ENCODE measurements around the gene MREG.
"Not testable (repeated sequence)": the region's sequence is repeated elsewhere in the genome, so short reads cannot be mapped to it uniquely, and the experiment has no call there.

Gene MREG

DNA sequence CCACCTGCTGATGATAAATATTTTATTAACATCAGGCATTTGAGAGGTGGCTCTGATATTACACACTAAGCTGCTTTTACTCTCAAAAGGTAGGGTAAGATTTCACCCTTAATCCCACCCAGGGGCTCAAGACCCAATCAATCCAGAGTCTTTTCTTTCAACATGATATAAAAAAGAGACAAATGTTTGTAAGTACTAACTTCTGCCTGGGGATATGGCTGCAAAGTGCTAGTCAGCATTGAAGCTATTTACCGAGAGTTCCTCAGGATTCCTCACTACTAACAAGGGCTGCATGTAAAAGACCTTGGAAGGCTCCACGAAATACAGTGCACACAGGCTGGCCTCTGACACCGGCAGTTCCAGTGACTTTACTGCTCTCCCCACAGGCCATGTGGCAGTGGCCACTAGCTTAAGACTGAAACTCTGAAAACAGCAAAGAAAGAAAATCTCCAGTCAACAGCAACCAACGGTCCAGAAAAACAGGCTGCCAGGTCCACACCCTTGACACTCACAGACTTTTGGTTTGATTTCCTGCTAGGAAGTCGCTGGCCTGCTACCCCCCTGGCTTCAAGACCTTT is 11.2 kb downstream of the MREG start:
- Histone ChIP-seq H3K4me3 (ENCODE audit: insufficient read length, low read depth) (no peak overlapping the region), H3K36me3 (ENCODE audit: insufficient read depth, insufficient read length, low read length) (peaks cover 10% of the 10 kb centered on the region), H3K9me3 (ENCODE audit: insufficient read depth, low read length) (no peaks in the 10 kb centered on the region), H3K27me3 (ENCODE audit: insufficient read depth, insufficient read length) (no peaks in the 10 kb centered on the region), H3K9ac (ENCODE audit: insufficient read length, low read depth) (no peak overlapping the region), H3K4me1 (ENCODE audit: insufficient read depth, insufficient read length) (peaks cover 8% of the 10 kb centered on the region)
- TF ChIP-seq ZNF274 (IDR thresholded peaks at IDR 0.05; ENCODE audit: low read depth, low read length) (no peak), SUZ12 (IDR thresholded peaks at IDR 0.05; ENCODE audit: extremely low read depth, insufficient read depth, insufficient read length) (no peak), YY1 (IDR thresholded peaks at IDR 0.05; ENCODE audit: insufficient read depth, insufficient read length) (no peak)
- no peak for DNase-seq (ENCODE audit: low read depth, low spot score)

DNA sequence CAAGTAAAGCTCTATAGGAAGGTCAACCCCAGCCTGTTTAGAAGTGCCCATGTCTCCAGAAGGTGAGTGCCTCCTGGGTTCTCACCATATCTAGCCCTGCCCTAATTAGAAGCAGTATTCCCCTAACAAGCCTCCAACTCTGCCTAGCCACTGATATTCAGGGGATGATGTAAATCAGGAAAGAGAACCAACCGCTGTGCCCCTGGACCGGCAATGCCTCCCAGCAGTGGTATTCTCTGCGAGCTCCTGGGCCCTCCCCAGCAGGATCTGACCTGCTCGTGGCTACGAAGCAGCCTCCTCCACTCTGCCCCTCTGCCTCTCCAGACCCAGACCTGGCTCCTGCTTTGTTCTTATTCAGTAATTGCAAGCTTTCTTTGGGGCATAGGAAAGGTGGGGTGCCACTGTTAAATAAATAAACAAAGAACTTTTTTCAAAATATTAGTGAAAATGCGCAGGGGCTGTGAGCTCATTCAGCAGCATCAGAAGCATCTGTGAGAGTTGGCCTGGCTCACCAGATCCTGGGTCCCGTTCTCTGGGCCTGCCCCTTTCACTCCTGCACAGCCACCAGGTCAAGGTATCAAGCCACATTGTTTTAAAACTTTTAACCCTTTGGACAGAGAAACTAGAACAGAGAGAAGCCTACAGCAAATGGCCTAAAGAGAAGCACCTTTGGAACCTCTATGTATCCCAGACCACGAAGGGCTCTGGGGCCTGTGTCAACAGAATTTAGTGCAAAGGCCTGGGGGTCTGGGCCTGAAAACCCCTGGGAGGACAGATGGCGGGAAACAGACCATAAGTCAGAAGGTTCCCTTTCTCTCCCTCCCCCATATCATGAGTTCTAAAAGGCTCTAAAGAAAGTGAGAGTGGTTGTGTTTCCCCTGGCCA is 11.9 kb downstream of the MREG start:
- DNase-seq (ENCODE audit: low read depth, low spot score) = no peak
- peaks cover 10% of the 10 kb centered on the region for H3K36me3 ChIP-seq (ENCODE audit: insufficient read depth, insufficient read length, low read length)
- TF ChIP-seq SUZ12 (IDR thresholded peaks at IDR 0.05; ENCODE audit: extremely low read depth, insufficient read depth, insufficient read length) (no peak), ZNF274 (IDR thresholded peaks at IDR 0.05; ENCODE audit: low read depth, low read length) (no peak), YY1 (IDR thresholded peaks at IDR 0.05; ENCODE audit: insufficient read depth, insufficient read length) (no peak)
- peaks cover 8% of the 10 kb centered on the region for H3K4me1 ChIP-seq (ENCODE audit: insufficient read depth, insufficient read length)
- no peaks in the 10 kb centered on the region for H3K9me3 ChIP-seq (ENCODE audit: insufficient read depth, low read length)
- H3K27me3 ChIP-seq (ENCODE audit: insufficient read depth, insufficient read length) = no peaks in the 10 kb centered on the region
- H3K4me3 ChIP-seq (ENCODE audit: insufficient read length, low read depth) = no peak overlapping the region
- H3K9ac ChIP-seq (ENCODE audit: insufficient read length, low read depth) = no peak overlapping the region

DNA sequence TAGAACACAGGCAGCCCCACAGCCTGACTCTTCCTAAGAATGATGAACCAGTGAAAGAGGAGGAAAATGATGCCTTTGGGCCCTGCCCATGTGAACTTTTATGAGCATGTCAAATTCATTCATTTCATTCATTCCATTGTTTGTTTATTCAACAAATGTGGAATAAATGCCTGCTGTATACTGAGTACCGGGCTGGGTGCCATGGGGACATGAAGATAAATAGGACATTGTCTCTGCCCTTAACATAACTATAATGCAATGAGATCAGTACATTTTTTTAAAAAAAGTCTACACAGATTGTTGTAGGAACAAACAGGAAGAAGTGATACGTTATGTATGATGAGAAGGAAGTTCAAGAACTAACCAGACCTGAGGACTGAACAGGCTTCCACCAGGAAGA is 14.7 kb downstream of the MREG start:
- no peak for TF ChIP-seq SUZ12 (IDR thresholded peaks at IDR 0.05; ENCODE audit: extremely low read depth, insufficient read depth, insufficient read length)
- Histone ChIP-seq H3K36me3 (ENCODE audit: insufficient read depth, insufficient read length, low read length) (peaks cover 13% of the 10 kb centered on the region), H3K4me1 (ENCODE audit: insufficient read depth, insufficient read length) (peaks cover 11% of the 10 kb centered on the region), H3K4me3 (ENCODE audit: insufficient read length, low read depth) (no peak overlapping the region), H3K9me3 (ENCODE audit: insufficient read depth, low read length) (no peaks in the 10 kb centered on the region), H3K27me3 (ENCODE audit: insufficient read depth, insufficient read length) (no peaks in the 10 kb centered on the region), H3K9ac (ENCODE audit: insufficient read length, low read depth) (no peak overlapping the region)
- DNase-seq (ENCODE audit: low read depth, low spot score) = no peak

DNA sequence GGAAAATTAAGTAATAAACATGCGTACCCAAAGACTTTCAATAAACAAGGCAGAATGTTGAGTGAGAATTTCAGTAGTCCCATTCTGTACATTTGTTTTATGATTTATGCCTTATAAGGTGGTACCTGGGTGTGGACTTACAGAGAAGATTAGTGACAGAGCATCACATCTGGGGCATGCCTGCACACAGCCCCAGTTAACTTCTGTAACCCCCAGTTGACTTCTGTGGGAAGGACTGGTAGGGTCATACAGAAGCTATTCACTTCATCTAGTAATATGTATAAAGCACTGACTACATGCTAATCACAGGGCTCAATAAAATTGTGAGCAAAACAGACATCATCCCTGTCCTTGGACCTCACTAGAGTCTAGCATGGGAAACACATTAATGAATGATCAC is 16.1 kb downstream of the MREG start:
- Histone ChIP-seq H3K36me3 (ENCODE audit: insufficient read depth, insufficient read length, low read length) (peaks cover 13% of the 10 kb centered on the region), H3K4me1 (ENCODE audit: insufficient read depth, insufficient read length) (peaks cover 4% of the 10 kb centered on the region), H3K9ac (ENCODE audit: insufficient read length, low read depth) (no peak overlapping the region), H3K9me3 (ENCODE audit: insufficient read depth, low read length) (no peaks in the 10 kb centered on the region), H3K4me3 (ENCODE audit: insufficient read length, low read depth) (no peak overlapping the region), H3K27me3 (ENCODE audit: insufficient read depth, insufficient read length) (no peaks in the 10 kb centered on the region)
- DNase-seq (ENCODE audit: low read depth, low spot score) = no peak
- TF ChIP-seq ZNF274 (IDR thresholded peaks at IDR 0.05; ENCODE audit: low read depth, low read length) (no peak), SUZ12 (IDR thresholded peaks at IDR 0.05; ENCODE audit: extremely low read depth, insufficient read depth, insufficient read length) (no peak), YY1 (IDR thresholded peaks at IDR 0.05; ENCODE audit: insufficient read depth, insufficient read length) (no peak)

DNA sequence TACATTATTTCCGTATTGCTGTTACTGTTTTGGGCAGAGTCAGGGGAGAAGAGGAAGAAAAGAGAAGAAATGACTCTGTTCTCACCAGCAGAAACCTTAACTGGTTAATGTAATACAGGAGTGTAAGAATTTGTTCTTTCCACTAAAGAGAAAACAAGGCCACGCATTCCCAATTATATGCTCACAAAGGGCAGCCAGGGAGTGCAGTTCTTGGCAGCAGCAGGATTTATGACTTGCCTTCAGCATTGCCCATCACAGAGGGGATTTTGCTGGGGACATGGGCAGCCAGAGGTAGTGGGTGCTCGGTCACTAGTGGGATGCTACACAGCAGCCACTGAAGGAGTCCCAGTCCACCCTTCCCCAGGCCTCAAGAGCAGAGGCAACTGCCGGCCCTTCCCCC is 18.4 kb downstream of the MREG start:
- no peak for DNase-seq (ENCODE audit: low read depth, low spot score)
- Histone ChIP-seq H3K4me1 (ENCODE audit: insufficient read depth, insufficient read length) (peaks cover 4% of the 10 kb centered on the region), H3K4me3 (ENCODE audit: insufficient read length, low read depth) (no peak overlapping the region), H3K9ac (ENCODE audit: insufficient read length, low read depth) (no peak overlapping the region), H3K36me3 (ENCODE audit: insufficient read depth, insufficient read length, low read length) (peaks cover 7% of the 10 kb centered on the region), H3K27me3 (ENCODE audit: insufficient read depth, insufficient read length) (no peaks in the 10 kb centered on the region), H3K9me3 (ENCODE audit: insufficient read depth, low read length) (no peaks in the 10 kb centered on the region)
- TF ChIP-seq YY1 (IDR thresholded peaks at IDR 0.05; ENCODE audit: insufficient read depth, insufficient read length) = no peak
- TF ChIP-seq ZNF274 (IDR thresholded peaks at IDR 0.05; ENCODE audit: low read depth, low read length) = no peak
- no peak for TF ChIP-seq SUZ12 (IDR thresholded peaks at IDR 0.05; ENCODE audit: extremely low read depth, insufficient read depth, insufficient read length)

DNA sequence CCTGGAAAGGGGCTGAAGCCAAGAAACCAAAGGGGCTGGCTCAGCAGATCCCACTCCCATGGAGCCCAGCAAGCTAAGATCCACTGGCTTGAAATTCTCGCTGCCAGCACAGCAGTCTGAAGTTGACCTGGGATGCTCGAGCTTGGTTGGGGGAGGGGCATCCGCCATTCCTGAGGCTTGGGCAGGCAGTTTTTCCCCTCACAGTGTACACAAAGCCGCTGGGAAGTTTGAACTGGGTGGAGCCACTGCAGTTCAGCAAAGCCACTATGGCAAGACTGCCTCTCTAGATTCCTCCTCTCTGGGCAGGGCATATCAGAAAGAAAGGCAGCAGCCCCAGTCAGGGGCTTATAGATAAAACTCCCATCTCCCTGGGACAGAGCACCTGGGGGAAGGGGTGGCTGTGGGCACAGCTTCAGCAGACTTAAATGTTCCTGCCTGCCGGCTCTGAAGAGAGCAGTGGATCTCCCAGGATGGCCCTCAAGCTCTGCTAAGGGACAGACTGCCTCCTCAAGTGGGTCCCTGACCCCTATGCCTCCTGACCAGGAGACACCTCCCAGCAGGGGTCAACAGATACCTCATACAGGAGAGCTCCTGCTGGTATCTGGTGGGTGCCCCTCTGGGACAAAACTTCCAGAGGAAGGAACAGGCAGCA is 24.7 kb downstream of the MREG start:
- peaks cover 15% of the 10 kb centered on the region; the same call in 1 of the 2 replicates for H3K9me3 ChIP-seq (ENCODE audit: insufficient read depth, low read length)
- H3K27me3 ChIP-seq (ENCODE audit: insufficient read depth, insufficient read length); H3K4me3 ChIP-seq (ENCODE audit: insufficient read length, low read depth); H3K4me1 ChIP-seq (ENCODE audit: insufficient read depth, insufficient read length); DNase-seq (ENCODE audit: low read depth, low spot score); H3K9ac ChIP-seq (ENCODE audit: insufficient read length, low read depth); H3K36me3 ChIP-seq (ENCODE audit: insufficient read depth, insufficient read length, low read length): not testable (repeated sequence)

DNA sequence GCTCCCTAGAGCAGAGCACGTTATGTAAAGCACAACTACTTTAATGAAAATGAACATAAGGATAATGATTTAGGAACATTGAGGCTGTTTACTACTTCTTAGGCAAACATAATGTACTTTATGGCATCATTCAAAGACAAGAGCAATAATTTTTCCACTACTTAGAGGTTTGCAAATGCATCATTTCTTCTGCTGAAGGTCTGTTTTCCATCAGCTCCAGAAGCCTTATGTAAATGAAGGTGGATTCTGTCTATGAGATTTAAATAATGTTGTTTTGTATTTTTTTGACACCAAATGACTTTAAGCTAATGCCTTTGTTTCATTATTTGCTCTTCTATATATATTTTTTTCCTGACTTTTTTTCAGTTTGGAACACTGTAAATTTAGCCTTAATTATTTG is 28.1 kb downstream of the MREG start:
- Histone ChIP-seq H3K4me3 (ENCODE audit: insufficient read length, low read depth) (no peak overlapping the region), H3K27me3 (ENCODE audit: insufficient read depth, insufficient read length) (no peaks in the 10 kb centered on the region), H3K9ac (ENCODE audit: insufficient read length, low read depth) (no peak overlapping the region), H3K36me3 (ENCODE audit: insufficient read depth, insufficient read length, low read length) (peaks cover 3% of the 10 kb centered on the region), H3K9me3 (ENCODE audit: insufficient read depth, low read length) (peaks cover 15% of the 10 kb centered on the region; the same call in 1 of the 2 replicates), H3K4me1 (ENCODE audit: insufficient read depth, insufficient read length) (no peaks in the 10 kb centered on the region)
- DNase-seq (ENCODE audit: low read depth, low spot score) = no peak
- TF ChIP-seq ZNF274 (IDR thresholded peaks at IDR 0.05; ENCODE audit: low read depth, low read length) (no peak), YY1 (IDR thresholded peaks at IDR 0.05; ENCODE audit: insufficient read depth, insufficient read length) (no peak), SUZ12 (IDR thresholded peaks at IDR 0.05; ENCODE audit: extremely low read depth, insufficient read depth, insufficient read length) (no peak)

All from NT2/D1 (cell line).